Measurements from ENCODE around the gene CCNT2.

The CCNT2 gene

GRCh38 chr2:134936691-134937090, 18.1 kb downstream of the CCNT2 start:
- Histone ChIP-seq H3K27me3 (ENCODE audit: control insufficient read depth in 2 of 2, insufficient read depth in 2 of 2, low read length in 2 of 2) (no peaks in the 10 kb centered on the region), H3K4me3 (ENCODE audit: low read length in 2 of 2) (no peak overlapping the region), H3K4me1 (ENCODE audit: control insufficient read depth in 2 of 2, insufficient read depth in 2 of 2, low read length in 2 of 2) (peaks cover 2 to 9% of the 10 kb centered on the region in 2 donors), H3K9ac (ENCODE audit: low read depth in 1 of 2, low read length in 2 of 2) (no peak overlapping the region), H3K27ac (ENCODE audit: low read depth in 2 of 2, low read length in 2 of 2) (no peak overlapping the region), H3K9me3 (ENCODE audit: control insufficient read depth in 2 of 2, low read length in 2 of 2) (no peaks in the 10 kb centered on the region), H3K36me3 (ENCODE audit: control insufficient read depth in 2 of 2, insufficient read depth in 2 of 2, low read length in 2 of 2) (peaks cover 27 to 40% of the 10 kb centered on the region in 2 donors)

- H3K9me3 ChIP-seq (ENCODE audit: control insufficient read depth in 2 of 2, low read length in 2 of 2) = no peaks in the 10 kb centered on the region
- H3K27ac ChIP-seq (ENCODE audit: low read depth in 2 of 2, low read length in 2 of 2) = no peak overlapping the region
- H3K4me3 ChIP-seq (ENCODE audit: low read length in 2 of 2) = no peak overlapping the region
- peaks cover 40 to 45% of the 10 kb centered on the region in 2 donors for H3K36me3 ChIP-seq (ENCODE audit: control insufficient read depth in 2 of 2, insufficient read depth in 2 of 2, low read length in 2 of 2)
- no peaks in the 10 kb centered on the region for H3K27me3 ChIP-seq (ENCODE audit: control insufficient read depth in 2 of 2, insufficient read depth in 2 of 2, low read length in 2 of 2)
- H3K4me1 ChIP-seq (ENCODE audit: control insufficient read depth in 2 of 2, insufficient read depth in 2 of 2, low read length in 2 of 2) = no peaks in the 10 kb centered on the region
- H3K9ac ChIP-seq (ENCODE audit: low read depth in 1 of 2, low read length in 2 of 2) = no peak overlapping the region
Measured at GRCh38 chr2:134943540-134943939, 24.9 kb downstream of the CCNT2 start.

- H3K9me3 ChIP-seq (ENCODE audit: control insufficient read depth in 2 of 2, low read length in 2 of 2) = no peaks in the 10 kb centered on the region
- peaks cover 0 to 2% of the 10 kb centered on the region in 2 donors for H3K4me1 ChIP-seq (ENCODE audit: control insufficient read depth in 2 of 2, insufficient read depth in 2 of 2, low read length in 2 of 2)
- H3K9ac ChIP-seq (ENCODE audit: low read depth in 1 of 2, low read length in 2 of 2) = no peak overlapping the region
- H3K4me3 ChIP-seq (ENCODE audit: low read length in 2 of 2) = no peak overlapping the region
- H3K36me3 ChIP-seq (ENCODE audit: control insufficient read depth in 2 of 2, insufficient read depth in 2 of 2, low read length in 2 of 2) = peaks cover 29 to 33% of the 10 kb centered on the region in 2 donors
- no peaks in the 10 kb centered on the region for H3K27me3 ChIP-seq (ENCODE audit: control insufficient read depth in 2 of 2, insufficient read depth in 2 of 2, low read length in 2 of 2)
- no peak overlapping the region for H3K27ac ChIP-seq (ENCODE audit: low read depth in 2 of 2, low read length in 2 of 2)
Measured at GRCh38 chr2:134944975-134945374, 26.4 kb downstream of the CCNT2 start.

GRCh38 chr2:134946073-134946472, 27.5 kb downstream of the CCNT2 start:
- H3K27ac ChIP-seq (ENCODE audit: low read depth in 2 of 2, low read length in 2 of 2) = no peak overlapping the region
- H3K9me3 ChIP-seq (ENCODE audit: control insufficient read depth in 2 of 2, low read length in 2 of 2) = no peaks in the 10 kb centered on the region
- H3K27me3 ChIP-seq (ENCODE audit: control insufficient read depth in 2 of 2, insufficient read depth in 2 of 2, low read length in 2 of 2) = no peaks in the 10 kb centered on the region
- H3K36me3 ChIP-seq (ENCODE audit: control insufficient read depth in 2 of 2, insufficient read depth in 2 of 2, low read length in 2 of 2) = peaks cover 23 to 24% of the 10 kb centered on the region in 2 donors
- H3K9ac ChIP-seq (ENCODE audit: low read depth in 1 of 2, low read length in 2 of 2) = no peak overlapping the region
- H3K4me1 ChIP-seq (ENCODE audit: control insufficient read depth in 2 of 2, insufficient read depth in 2 of 2, low read length in 2 of 2) = peaks cover 0 to 8% of the 10 kb centered on the region in 2 donors
- no peak overlapping the region for H3K4me3 ChIP-seq (ENCODE audit: low read length in 2 of 2)

GRCh38 chr2:134949981-134950708, 31.5 kb downstream of the CCNT2 start:
- peaks cover 36 to 42% of the 10 kb centered on the region in 2 donors for H3K36me3 ChIP-seq (ENCODE audit: control insufficient read depth in 2 of 2, insufficient read depth in 2 of 2, low read length in 2 of 2)
- no peaks in the 10 kb centered on the region for H3K9me3 ChIP-seq (ENCODE audit: control insufficient read depth in 2 of 2, low read length in 2 of 2)
- H3K27me3 ChIP-seq (ENCODE audit: control insufficient read depth in 2 of 2, insufficient read depth in 2 of 2, low read length in 2 of 2) = no peaks in the 10 kb centered on the region
- H3K4me3 ChIP-seq (ENCODE audit: low read length in 2 of 2) = no peak overlapping the region
- H3K27ac ChIP-seq (ENCODE audit: low read depth in 2 of 2, low read length in 2 of 2) = peak overlapping the region; percentile 54 to 57
- H3K4me1 ChIP-seq (ENCODE audit: control insufficient read depth in 2 of 2, insufficient read depth in 2 of 2, low read length in 2 of 2) = peaks cover 0 to 9% of the 10 kb centered on the region in 2 donors
- H3K9ac ChIP-seq (ENCODE audit: low read depth in 1 of 2, low read length in 2 of 2) = no peak overlapping the region

- H3K27me3 ChIP-seq (ENCODE audit: control insufficient read depth in 2 of 2, insufficient read depth in 2 of 2, low read length in 2 of 2) = no peaks in the 10 kb centered on the region
- no peak overlapping the region for H3K4me3 ChIP-seq (ENCODE audit: low read length in 2 of 2)
- H3K27ac ChIP-seq (ENCODE audit: low read depth in 2 of 2, low read length in 2 of 2) = peak overlapping the region in 1 of 2 donors; percentile 54
- H3K36me3 ChIP-seq (ENCODE audit: control insufficient read depth in 2 of 2, insufficient read depth in 2 of 2, low read length in 2 of 2) = peaks cover 34 to 40% of the 10 kb centered on the region in 2 donors
- no peak overlapping the region for H3K9ac ChIP-seq (ENCODE audit: low read depth in 1 of 2, low read length in 2 of 2)
- H3K9me3 ChIP-seq (ENCODE audit: control insufficient read depth in 2 of 2, low read length in 2 of 2) = no peaks in the 10 kb centered on the region
- peaks cover 0 to 13% of the 10 kb centered on the region in 2 donors for H3K4me1 ChIP-seq (ENCODE audit: control insufficient read depth in 2 of 2, insufficient read depth in 2 of 2, low read length in 2 of 2)
Measured at GRCh38 chr2:134950886-134951285, 32.3 kb downstream of the CCNT2 start.

- Histone ChIP-seq H3K27ac (ENCODE audit: low read depth in 2 of 2, low read length in 2 of 2) (no peak overlapping the region), H3K4me1 (ENCODE audit: control insufficient read depth in 2 of 2, insufficient read depth in 2 of 2, low read length in 2 of 2) (peaks cover 0 to 13% of the 10 kb centered on the region in 2 donors), H3K36me3 (ENCODE audit: control insufficient read depth in 2 of 2, insufficient read depth in 2 of 2, low read length in 2 of 2) (peaks cover 29 to 35% of the 10 kb centered on the region in 2 donors), H3K27me3 (ENCODE audit: control insufficient read depth in 2 of 2, insufficient read depth in 2 of 2, low read length in 2 of 2) (no peaks in the 10 kb centered on the region), H3K9me3 (ENCODE audit: control insufficient read depth in 2 of 2, low read length in 2 of 2) (no peaks in the 10 kb centered on the region), H3K9ac (ENCODE audit: low read depth in 1 of 2, low read length in 2 of 2) (no peak overlapping the region), H3K4me3 (ENCODE audit: low read length in 2 of 2) (no peak overlapping the region)
Measured at GRCh38 chr2:134952608-134953007, 34.0 kb downstream of the CCNT2 start.

- H3K4me1 ChIP-seq (ENCODE audit: control insufficient read depth in 2 of 2, insufficient read depth in 2 of 2, low read length in 2 of 2) = peaks cover 2 to 21% of the 10 kb centered on the region in 2 donors
- no peaks in the 10 kb centered on the region for H3K27me3 ChIP-seq (ENCODE audit: control insufficient read depth in 2 of 2, insufficient read depth in 2 of 2, low read length in 2 of 2)
- no peak overlapping the region for H3K9ac ChIP-seq (ENCODE audit: low read depth in 1 of 2, low read length in 2 of 2)
- no peak overlapping the region for H3K27ac ChIP-seq (ENCODE audit: low read depth in 2 of 2, low read length in 2 of 2)
- no peaks in the 10 kb centered on the region for H3K9me3 ChIP-seq (ENCODE audit: control insufficient read depth in 2 of 2, low read length in 2 of 2)
- H3K4me3 ChIP-seq (ENCODE audit: low read length in 2 of 2) = no peak overlapping the region
- peaks cover 27 to 28% of the 10 kb centered on the region in 2 donors for H3K36me3 ChIP-seq (ENCODE audit: control insufficient read depth in 2 of 2, insufficient read depth in 2 of 2, low read length in 2 of 2)
Measured at GRCh38 chr2:134954065-134954464, 35.4 kb downstream of the CCNT2 start.

- no peaks in the 10 kb centered on the region for H3K27me3 ChIP-seq (ENCODE audit: control insufficient read depth in 2 of 2, insufficient read depth in 2 of 2, low read length in 2 of 2)
- H3K36me3 ChIP-seq (ENCODE audit: control insufficient read depth in 2 of 2, insufficient read depth in 2 of 2, low read length in 2 of 2) = peaks cover 27 to 28% of the 10 kb centered on the region in 2 donors
- no peak overlapping the region for H3K9ac ChIP-seq (ENCODE audit: low read depth in 1 of 2, low read length in 2 of 2)
- peaks cover 5 to 16% of the 10 kb centered on the region in 2 donors for H3K4me1 ChIP-seq (ENCODE audit: control insufficient read depth in 2 of 2, insufficient read depth in 2 of 2, low read length in 2 of 2)
- H3K4me3 ChIP-seq (ENCODE audit: low read length in 2 of 2) = no peak overlapping the region
- peak overlapping the region in 1 of 2 donors; percentile 21 for H3K27ac ChIP-seq (ENCODE audit: low read depth in 2 of 2, low read length in 2 of 2)
- no peaks in the 10 kb centered on the region for H3K9me3 ChIP-seq (ENCODE audit: control insufficient read depth in 2 of 2, low read length in 2 of 2)
Measured at GRCh38 chr2:134955744-134956143, 37.1 kb downstream of the CCNT2 start.

GRCh38 chr2:134957477-134957876, 38.9 kb downstream of the CCNT2 start:
- no peaks in the 10 kb centered on the region for H3K27me3 ChIP-seq (ENCODE audit: control insufficient read depth in 2 of 2, insufficient read depth in 2 of 2, low read length in 2 of 2)
- no peak overlapping the region for H3K9ac ChIP-seq (ENCODE audit: low read depth in 1 of 2, low read length in 2 of 2)
- H3K9me3 ChIP-seq (ENCODE audit: control insufficient read depth in 2 of 2, low read length in 2 of 2) = no peaks in the 10 kb centered on the region
- peaks cover 21 to 23% of the 10 kb centered on the region in 2 donors for H3K36me3 ChIP-seq (ENCODE audit: control insufficient read depth in 2 of 2, insufficient read depth in 2 of 2, low read length in 2 of 2)
- peaks cover 5 to 16% of the 10 kb centered on the region in 2 donors for H3K4me1 ChIP-seq (ENCODE audit: control insufficient read depth in 2 of 2, insufficient read depth in 2 of 2, low read length in 2 of 2)
- no peak overlapping the region for H3K27ac ChIP-seq (ENCODE audit: low read depth in 2 of 2, low read length in 2 of 2)
- no peak overlapping the region for H3K4me3 ChIP-seq (ENCODE audit: low read length in 2 of 2)

All from mucosa of rectum (tissue), 2 donors.